Fibroblast of the aortic adventitia (primary cell): ENCODE results near the gene NDRG4. TPM values are rescaled to one million over a fixed set of nuclear protein-coding genes. Genes with fewer than 3 reads are reported as not detected.

ENCODE experiments used
- DNase-seq: peaks from one replicate; pipeline ENCODE4 v3.0.0-alpha.2; 2010; ENCODE audit warnings: low read depth
- H3K4me3 ChIP-seq: 2 replicates; pipeline ENCODE4 v1.5.1; 2011; ENCODE audit warnings: low read depth, mild to moderate bottlenecking, control low read depth, low read length, moderate library complexity
- CTCF ChIP-seq: IDR thresholded peaks from 2 replicates; pipeline ENCODE4 v1.5.1; 2011; ENCODE audit warnings: mild to moderate bottlenecking, low read length, control low read depth, inconsistent platforms; ENCODE audit not compliant: insufficient read depth
- total RNA-seq: library from RNA; depleted of rRNA; stranded (reverse); fragments of >200 nt; gene quantifications from 2 replicates; pipeline ENCODE4 v1.2.3, GENCODE V29; 2012; ENCODE audit warnings: low replicate concordance

NDRG4 gene
- total RNA-seq, 1 donor = 5.2 TPM

GRCh38 chr16:58515871-58516767, 16.2 kb downstream of the NDRG4 start:
- no peak for DNase-seq
- H3K4me3 ChIP-seq = peak overlapping the region; percentile 84
- TF ChIP-seq CTCF = no peak

GRCh38 chr16:58516768-58517107, 16.8 kb downstream of the NDRG4 start:
- DNase-seq = no peak
- TF ChIP-seq CTCF = no peak
- no peak overlapping the region for H3K4me3 ChIP-seq

GRCh38 chr16:58518083-58518979, 18.4 kb downstream of the NDRG4 start:
- DNase-seq = no peak
- no peak overlapping the region for H3K4me3 ChIP-seq
- TF ChIP-seq CTCF = no peak

- TF ChIP-seq CTCF = no peak
Measured at GRCh38 chr16:58518980-58519368, 19.0 kb downstream of the NDRG4 start.

GRCh38 chr16:58519707-58520106, 19.8 kb downstream of the NDRG4 start:
- no peak overlapping the region for H3K4me3 ChIP-seq
- no peak for DNase-seq
- no peak for TF ChIP-seq CTCF

More at GRCh38 chr16:58518980-58519368, 19.0 kb downstream of the NDRG4 start:
- no peak overlapping the region for H3K4me3 ChIP-seq
- DNase-seq = no peak

GRCh38 chr16:58530179-58530578, 30.2 kb downstream of the NDRG4 start:
- DNase-seq = no peak
- TF ChIP-seq CTCF = no peak
- no peak overlapping the region for H3K4me3 ChIP-seq
